ENCODE measurements around the gene CSRP2. TPM values are rescaled to one million over a fixed set of nuclear protein-coding genes. Genes with fewer than 3 reads are reported as not detected.

Gene CSRP2
- total RNA-seq: 280 TPM

GRCh38 chr12:76878899-76879709 lies at the start of gene CSRP2:
TSS of gene CSRP2 (minus strand) at chr12:76879019. CDS start at chr12:76866260, 12,759 bp downstream.

Other genes with a start within 250 kb of the CSRP2 start
- gene ZDHHC17, start 114.9 kb downstream of the CSRP2 start, total RNA-seq: 371 TPM
- gene E2F7, start 186.6 kb upstream of the CSRP2 start, total RNA-seq: 5.0 TPM